Natural killer cell (primary cell): ENCODE results near the gene PNLIPRP3. TPM values are rescaled to one million over a fixed set of nuclear protein-coding genes. Genes with fewer than 3 reads are reported as not detected.

ENCODE experiments used
- ATAC-seq, 3 donors: fragments of 150-1000 bp in 2 of 3; fragments of 200-7000 bp in 1 of 3; cut with Tn5 transposase; 1 replicate in 1 of 3; 2 replicates in 2 of 3; pipeline ENCODE4 v1.10.0; 2021; ENCODE audit warnings: mild to moderate bottlenecking in 2 of 3, moderate library complexity in 2 of 3
- DNase-seq, 2 donors: peaks; one replicate each; pipeline versions ENCODE4 v3.0.0 to v3.0.0-alpha.2; 2013 to 2021; ENCODE audit warnings: mixed read lengths in 1 of 2
- H3K27ac ChIP-seq: one replicate; pipeline ENCODE4 v1.5.1; 2013; ENCODE audit warnings: mild to moderate bottlenecking, low read length
- H3K27me3 ChIP-seq: one replicate; pipeline ENCODE4 v1.6.1; 2013; ENCODE audit warnings: low read length; ENCODE audit not compliant: control insufficient read depth, insufficient read depth
- H3K36me3 ChIP-seq: one replicate; pipeline ENCODE4 v1.6.1; 2013; ENCODE audit warnings: low read length; ENCODE audit not compliant: control insufficient read depth, insufficient read depth
- H3K4me1 ChIP-seq: one replicate; pipeline ENCODE4 v1.6.1; 2013; ENCODE audit warnings: low read length; ENCODE audit not compliant: control insufficient read depth, insufficient read depth
- H3K4me3 ChIP-seq: one replicate; pipeline ENCODE4 v1.5.1; 2013; ENCODE audit warnings: low read length
- H3K9me3 ChIP-seq: one replicate; pipeline ENCODE4 v1.6.1; 2013; ENCODE audit warnings: low read length; ENCODE audit not compliant: control insufficient read depth, insufficient read depth
- H3K27ac Mint-ChIP-seq, 2 donors: one replicate each; pipeline ENCODE4 v1.8.0; 2022; ENCODE audit warnings: mild to moderate bottlenecking in 2 of 2, mixed read lengths in 2 of 2, moderate library complexity in 1 of 2
- H3K27me3 Mint-ChIP-seq, 2 donors: one replicate each; pipeline ENCODE4 v1.8.0; 2022; ENCODE audit warnings: low read depth in 2 of 2, mixed read lengths in 2 of 2
- H3K36me3 Mint-ChIP-seq: one replicate; pipeline ENCODE4 v1.8.0; 2022; ENCODE audit warnings: mixed read lengths
- H3K4me1 Mint-ChIP-seq, 2 donors: one replicate each; pipeline ENCODE4 v1.8.0; 2022; ENCODE audit warnings: mixed read lengths in 2 of 2
- H3K4me3 Mint-ChIP-seq: one replicate; pipeline ENCODE4 v1.8.0; 2022; ENCODE audit warnings: mild to moderate bottlenecking, moderate library complexity, mixed read lengths
- H3K9me3 Mint-ChIP-seq, 2 donors: one replicate each; pipeline ENCODE4 v1.8.0; 2022; ENCODE audit warnings: mixed read lengths in 2 of 2
- WGBS: methylation state at CpG from one replicate; pipeline ENCODE4 v1.1.7; 2013; ENCODE audit warnings: missing lambda C conversion rate; ENCODE audit not compliant: insufficient coverage; 5-methylcytosine and 5-hydroxymethylcytosine counted together
- intact Hi-C: fragments of 100-400 bp; cut with micrococcal nuclease; formaldehyde crosslinking; loops from one replicate; pipeline ENCODE4 v1.14.2; 2022
- total RNA-seq, 4 donors: library from RNA; stranded (reverse); fragments of 120-200 nt in 1 of 4; gene quantifications; one replicate each; pipeline versions ENCODE4 v1.2.3 to v1.2.4, GENCODE V29; 2013 to 2022
- TF ChIP-seq, protein P1 (sequence below): fragments of 200-600 bp; IDR thresholded peaks from one replicate; pipeline ENCODE4 v1.8.0; 2022; ENCODE audit warnings: antibody characterized with exemption

PNLIPRP3 gene
- total RNA-seq, 3 donors from 2014 or later (not counting 1 experiment from before 2014, with no cell fraction given), result not detected

DNA sequence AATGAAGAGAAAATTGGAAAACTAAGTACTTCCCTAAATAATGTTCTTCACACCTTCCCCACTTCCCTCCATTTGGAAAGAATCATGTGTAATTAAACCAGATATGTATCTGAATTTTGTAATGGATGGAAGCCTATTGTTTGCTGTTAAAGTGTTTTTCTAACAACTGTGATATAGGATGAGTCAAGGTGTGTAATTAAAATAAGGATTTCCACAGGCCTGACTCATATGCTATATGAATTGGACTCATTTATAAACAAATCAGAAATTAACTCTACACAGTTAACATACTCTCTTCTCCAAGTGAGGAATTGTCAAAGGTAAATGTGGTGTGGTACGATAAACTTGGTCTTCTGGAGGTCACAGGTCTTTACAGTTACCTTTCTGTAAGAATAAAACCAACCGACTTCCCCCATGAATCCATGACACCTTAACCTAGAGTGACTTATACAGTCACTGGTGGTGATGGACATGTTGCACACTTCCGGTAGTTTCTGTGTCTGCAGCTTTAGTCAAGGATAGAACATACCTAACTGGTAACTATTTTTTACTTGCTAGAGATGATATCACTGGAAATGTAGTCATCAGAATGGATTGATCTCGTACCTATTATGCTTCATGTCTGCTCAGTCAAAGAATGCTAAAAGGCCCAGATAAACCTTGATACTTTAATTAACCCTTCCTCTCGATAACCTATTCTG, 12.8 kb downstream of the PNLIPRP3 start:
- Histone ChIP-seq H3K9me3 (no peaks in the 10 kb centered on the region), H3K4me3 (no peak overlapping the region), H3K36me3 (no peaks in the 10 kb centered on the region), H3K27ac (no peak overlapping the region), H3K4me1 (no peaks in the 10 kb centered on the region), H3K27me3 (no peaks in the 10 kb centered on the region)
- Mint-ChIP-seq H3K36me3 (no peaks in the 10 kb centered on the region), H3K4me1 (peaks cover 0 to 5% of the 10 kb centered on the region in 2 donors), H3K27me3 (no peaks in the 10 kb centered on the region), H3K9me3 (peaks cover 0 to 3% of the 10 kb centered on the region in 2 donors), H3K27ac (no peak overlapping the region), H3K4me3 (no peak overlapping the region)
- TF ChIP-seq, protein P1, sequence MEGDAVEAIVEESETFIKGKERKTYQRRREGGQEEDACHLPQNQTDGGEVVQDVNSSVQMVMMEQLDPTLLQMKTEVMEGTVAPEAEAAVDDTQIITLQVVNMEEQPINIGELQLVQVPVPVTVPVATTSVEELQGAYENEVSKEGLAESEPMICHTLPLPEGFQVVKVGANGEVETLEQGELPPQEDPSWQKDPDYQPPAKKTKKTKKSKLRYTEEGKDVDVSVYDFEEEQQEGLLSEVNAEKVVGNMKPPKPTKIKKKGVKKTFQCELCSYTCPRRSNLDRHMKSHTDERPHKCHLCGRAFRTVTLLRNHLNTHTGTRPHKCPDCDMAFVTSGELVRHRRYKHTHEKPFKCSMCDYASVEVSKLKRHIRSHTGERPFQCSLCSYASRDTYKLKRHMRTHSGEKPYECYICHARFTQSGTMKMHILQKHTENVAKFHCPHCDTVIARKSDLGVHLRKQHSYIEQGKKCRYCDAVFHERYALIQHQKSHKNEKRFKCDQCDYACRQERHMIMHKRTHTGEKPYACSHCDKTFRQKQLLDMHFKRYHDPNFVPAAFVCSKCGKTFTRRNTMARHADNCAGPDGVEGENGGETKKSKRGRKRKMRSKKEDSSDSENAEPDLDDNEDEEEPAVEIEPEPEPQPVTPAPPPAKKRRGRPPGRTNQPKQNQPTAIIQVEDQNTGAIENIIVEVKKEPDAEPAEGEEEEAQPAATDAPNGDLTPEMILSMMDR, result no peak
- no peak for ATAC-seq
- 96% methylated on average over 2 of the region's 5 CpGs for WGBS
- no peak for DNase-seq
- intact Hi-C loops, result no loop called here

DNA sequence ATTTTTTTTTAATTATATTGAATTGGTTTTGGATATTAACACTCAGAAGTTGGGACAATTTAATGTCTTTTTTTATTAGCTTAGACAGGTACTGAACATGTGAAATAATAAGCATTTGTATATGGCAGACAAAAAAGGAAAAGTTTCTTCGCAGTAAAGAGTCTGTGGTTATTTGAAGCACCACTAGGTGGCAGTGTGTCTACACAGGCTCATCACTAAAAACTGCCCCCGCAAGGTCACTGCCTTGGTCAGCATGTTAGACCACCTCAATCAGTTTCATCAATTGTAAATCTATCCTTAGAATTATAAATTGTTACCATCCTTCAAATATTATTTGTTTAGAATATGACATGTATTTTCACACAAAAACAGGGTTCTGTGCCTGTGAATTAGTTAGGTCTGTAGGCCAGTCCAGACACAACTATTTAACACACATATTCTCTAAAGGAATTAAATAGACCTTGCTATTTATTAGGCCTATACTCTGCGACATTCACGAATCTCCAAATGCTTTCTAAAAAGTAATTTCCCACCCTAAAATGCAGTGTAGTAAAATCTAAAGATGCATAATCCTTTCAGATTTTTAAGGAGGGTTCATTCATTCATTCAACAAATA, 17.0 kb downstream of the PNLIPRP3 start:
- ATAC-seq, result no peak

DNA sequence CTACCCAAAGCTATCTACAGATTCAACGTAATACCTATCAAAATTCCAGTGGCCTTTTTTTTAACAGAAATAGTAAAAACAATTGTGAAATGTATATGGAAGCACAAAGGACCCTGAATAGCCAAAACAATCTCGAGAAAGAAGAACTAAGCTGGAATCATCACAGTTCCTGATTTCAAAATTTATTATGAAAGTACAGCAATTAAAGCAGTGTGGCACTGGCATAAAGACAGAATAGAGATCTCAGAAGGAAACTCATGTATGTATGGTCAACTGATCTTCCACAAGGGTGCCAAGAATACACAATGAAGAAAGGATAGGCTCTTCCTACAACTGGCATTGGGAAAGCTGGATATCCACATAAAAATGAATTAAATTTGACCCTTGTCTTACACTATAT, 23.2 kb downstream of the PNLIPRP3 start:
- Mint-ChIP-seq H3K27ac (no peak overlapping the region), H3K4me1 (no peaks in the 10 kb centered on the region), H3K27me3 (no peaks in the 10 kb centered on the region), H3K4me3 (no peak overlapping the region), H3K36me3 (no peaks in the 10 kb centered on the region), H3K9me3 (peaks cover 4 to 6% of the 10 kb centered on the region in 2 donors)
- intact Hi-C loops, result no loop called here
- 43% methylated on average over 1 of the region's 2 CpGs for WGBS
- Histone ChIP-seq H3K9me3 (peaks cover 3% of the 10 kb centered on the region), H3K27me3 (no peaks in the 10 kb centered on the region), H3K27ac (no peak overlapping the region), H3K4me1 (no peaks in the 10 kb centered on the region), H3K36me3 (no peaks in the 10 kb centered on the region), H3K4me3 (no peak overlapping the region)
- DNase-seq, result no peak
- no peak for ATAC-seq
- TF ChIP-seq, protein P1, result no peak

More for the DNA sequence above, 17.0 kb downstream of the PNLIPRP3 start:
- Mint-ChIP-seq H3K27ac (no peak overlapping the region), H3K9me3 (peaks cover 0 to 6% of the 10 kb centered on the region in 2 donors), H3K4me1 (no peaks in the 10 kb centered on the region), H3K4me3 (no peak overlapping the region), H3K36me3 (no peaks in the 10 kb centered on the region), H3K27me3 (no peaks in the 10 kb centered on the region)
- TF ChIP-seq, protein P1, result peak; percentile 55
- no peaks in the 10 kb centered on the region for H3K36me3 ChIP-seq
- peak in 1 of 2 donors; percentile 38 for DNase-seq
- no peak overlapping the region for H3K27ac ChIP-seq
- H3K4me3 ChIP-seq, result no peak overlapping the region
- intact Hi-C loops, result no loop called here
- WGBS, result 13% methylated on average over 1 of the region's 4 CpGs
- no peaks in the 10 kb centered on the region for H3K27me3 ChIP-seq
- H3K4me1 ChIP-seq, result no peaks in the 10 kb centered on the region
- H3K9me3 ChIP-seq, result no peaks in the 10 kb centered on the region
